Aorta (tissue), 5 donors: ENCODE results near the gene TXNL4A. TPM values are rescaled to one million over a fixed set of nuclear protein-coding genes. Genes with fewer than 3 reads are reported as not detected.

Experiments used
- ATAC-seq: fragments of 200-7000 bp; cut with Tn5 transposase; one replicate; pipeline ENCODE4 v1.9.1; 2022; ENCODE audit warnings: moderate library complexity; ENCODE audit not compliant: low FRiP score
- DNase-seq, 2 donors: peaks; one replicate each; pipeline ENCODE4 v3.0.0-alpha.2; 2020
- H3K27ac ChIP-seq, 2 donors: one replicate each; pipeline ENCODE4 v1.5.1; 2013; ENCODE audit warnings: low read length in 2 of 2, mild to moderate bottlenecking in 2 of 2, moderate library complexity in 2 of 2, control low read depth in 1 of 2, inconsistent platforms in 1 of 2, low read depth in 1 of 2
- H3K27me3 ChIP-seq, 2 donors: one replicate each; pipeline ENCODE4 v1.6.1; 2013; ENCODE audit warnings: control low read depth in 1 of 2, low read length in 1 of 2, mild to moderate bottlenecking in 1 of 2, moderate library complexity in 1 of 2; ENCODE audit not compliant: insufficient read depth in 2 of 2, control insufficient read depth in 1 of 2
- H3K36me3 ChIP-seq, 2 donors: one replicate each; pipeline ENCODE4 v1.6.1; 2013; ENCODE audit warnings: control low read depth in 1 of 2, low read length in 1 of 2, mild to moderate bottlenecking in 1 of 2; ENCODE audit not compliant: insufficient read depth in 2 of 2, control insufficient read depth in 1 of 2
- H3K4me1 ChIP-seq, 2 donors: one replicate each; pipeline ENCODE4 v1.6.1; 2013; ENCODE audit warnings: low read length in 2 of 2, control low read depth in 1 of 2, mild to moderate bottlenecking in 1 of 2, moderate library complexity in 1 of 2; ENCODE audit not compliant: insufficient read depth in 2 of 2, control insufficient read depth in 1 of 2
- H3K4me3 ChIP-seq, 2 donors: one replicate each; pipeline ENCODE4 v1.5.1; 2013; ENCODE audit warnings: low read length in 2 of 2, control low read depth in 1 of 2, mild to moderate bottlenecking in 1 of 2
- H3K9me3 ChIP-seq: one replicate; pipeline ENCODE4 v1.6.1; 2013; ENCODE audit warnings: mild to moderate bottlenecking, low read length; ENCODE audit not compliant: control insufficient read depth
- WGBS, 2 donors: extraction: QIAGEN DNeasy Blood & Tissue Kit; methylation state at CpG; one replicate each; pipeline ENCODE4 v1.1.7; 2013; 5-methylcytosine and 5-hydroxymethylcytosine counted together
- intact Hi-C, 2 donors: fragments of 100-400 bp; cut with DNase I; formaldehyde crosslinking; loops; one replicate each; pipeline versions ENCODE4 v1.14.2 to v1.15.0; 2022
- long read RNA-seq, 2 donors: library from polyadenylated mRNA; unstranded; transcript quantifications; one replicate each; pipeline ENCODE4 v2.0.0, GENCODE V29; 2020 to 2021
- polyA plus RNA-seq, 2 donors: library from polyadenylated mRNA; stranded (reverse); fragments of 200-250 nt; gene quantifications; one replicate each; pipeline ENCODE4 v1.2.3, GENCODE V29; 2013
- total RNA-seq, 2 donors: library from RNA; stranded (reverse); fragmentation: NEBNext Ultra II Directional; extraction: Animal tissue kit (Norgen Biotek cat#: 25700); gene quantifications; one replicate each; pipeline ENCODE4 v1.2.1, GENCODE V29; 2021
- donor health status: healthy with polysubstance abuse.
- donor health status: Bipolar disorder and iron deficiency.
- donor health status: DM: no; HTN: no; CAD: no.
- donor health status: DM: no; HTN: no; CAD: no.
- donor health status: DM: yes; HTN: yes; CAD: no.

Gene TXNL4A, protein sequence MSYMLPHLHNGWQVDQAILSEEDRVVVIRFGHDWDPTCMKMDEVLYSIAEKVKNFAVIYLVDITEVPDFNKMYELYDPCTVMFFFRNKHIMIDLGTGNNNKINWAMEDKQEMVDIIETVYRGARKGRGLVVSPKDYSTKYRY
- total RNA-seq (10 to 100 TPM; 71.7 to 72.0 TPM), polyA plus RNA-seq (100 to 1,000 TPM in 1 of 2 donors, 10 to 100 TPM in 1; 69.5 to 109 TPM)
- long read RNA-seq, donor 1, partial matches to known transcripts: 0 of 12 reads
- long read RNA-seq, donor 1, other reads (novel, unspliced or antisense): 8 of 12 reads
- long read RNA-seq, donor 2, transcript TXNL4A-201 (3 exons, 3,504 nt): major isoform, 17 of 36 reads
- long read RNA-seq, donor 2, partial matches to known transcripts: 0 of 36 reads
- long read RNA-seq, donor 2, other reads (novel, unspliced or antisense): 14 of 36 reads

DNA sequence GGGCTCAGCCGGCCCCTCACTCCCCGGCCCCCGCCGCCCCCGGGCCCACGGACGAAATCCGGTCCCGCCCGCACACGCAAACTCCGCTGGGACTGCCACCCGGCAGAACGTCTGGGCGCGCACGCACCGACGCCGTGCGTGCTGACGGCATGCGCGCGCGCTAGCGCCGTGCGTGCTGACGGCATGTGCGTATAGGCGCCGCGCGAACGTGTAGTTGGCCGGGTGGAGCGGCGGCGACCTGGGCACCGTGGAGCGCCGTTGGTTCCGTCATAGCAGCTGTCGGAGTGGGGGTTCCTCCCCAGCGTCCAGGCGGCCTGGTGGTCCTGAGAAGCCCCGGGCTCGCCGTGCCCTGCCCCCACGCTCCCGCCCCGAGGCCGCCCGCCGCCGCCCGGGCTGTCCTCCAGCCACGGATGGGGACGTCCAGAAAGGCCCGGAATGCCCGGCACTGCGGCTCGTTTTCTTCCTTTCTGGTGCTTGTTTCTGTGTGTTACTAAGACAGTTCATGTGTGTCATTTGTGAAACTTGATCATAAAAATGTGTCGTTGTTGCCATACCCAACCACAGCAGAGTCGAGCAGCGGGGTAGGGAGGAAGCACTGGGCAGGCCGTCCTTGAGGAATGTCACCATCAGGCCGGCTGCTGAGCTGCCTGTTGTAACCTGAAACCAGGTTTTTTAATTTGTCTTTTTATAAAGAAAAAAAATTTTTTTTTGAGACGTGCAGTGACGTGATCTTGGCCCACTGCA lies at the start of gene TXNL4A:
Gene TXNL4A (minus strand): TSS at position 113 of the 744 bp plus-strand sequence. CDS start 171 bp downstream, outside the sequence.
- no peaks in the 10 kb centered on the region for H3K27me3 ChIP-seq
- 0 to 1% methylated on average over 67 to 71 of the region's 71 CpGs for WGBS, 2 donors
- ATAC-seq (peak; percentile 98), DNase-seq (peak; percentile 93 to 94)
- peak within 1 kb of the TSS; percentile 46 to 87 for H3K27ac ChIP-seq
- H3K4me1 ChIP-seq: no peaks in the 10 kb centered on the region
- intact Hi-C loops: loop anchor here (1.0 to 10.0 kb wide), 6 partner anchors 22 to 119 kb away; partner anchors contain the start of genes ADNP2 (in 2 of the 2), RBFA (in 2 of the 2) and SLC66A2 (in 1 of the 2)
- H3K9me3 ChIP-seq: no peaks in the 10 kb centered on the region
- H3K36me3 ChIP-seq: no peaks in the 10 kb centered on the region
- peak within 1 kb of the TSS; percentile 61 to 69 for H3K4me3 ChIP-seq

DNA sequence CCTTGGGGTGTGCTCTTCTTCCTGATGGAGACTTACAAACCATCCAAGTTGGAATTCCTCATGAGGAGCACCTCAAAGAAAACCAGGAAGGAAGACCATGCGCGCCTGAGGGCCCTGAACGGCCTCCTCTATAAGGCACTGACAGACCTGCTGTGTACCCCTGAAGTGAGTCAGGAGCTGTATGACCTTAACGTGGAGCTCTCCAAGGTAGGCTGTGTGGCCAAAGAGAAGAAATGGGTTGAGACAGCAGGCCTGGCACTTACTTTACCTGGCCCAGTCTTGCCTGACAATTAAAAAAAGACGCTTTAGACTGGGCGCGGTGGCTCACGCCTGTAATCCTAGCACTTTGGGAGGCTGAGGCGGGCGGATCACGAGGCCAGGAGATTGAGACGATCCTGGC lies 48.9 kb upstream of the TXNL4A start:
- Histone ChIP-seq H3K36me3 (no peaks in the 10 kb centered on the region), H3K27ac (no peak overlapping the region), H3K4me3 (no peak overlapping the region), H3K4me1 (no peaks in the 10 kb centered on the region), H3K9me3 (no peaks in the 10 kb centered on the region), H3K27me3 (no peaks in the 10 kb centered on the region)
- WGBS, 2 donors: 96% methylated on average over 12 of the region's 12 CpGs
- DNase-seq (no peak), ATAC-seq (no peak)
- intact Hi-C loops: loop anchor here (5.0 to 10.0 kb wide), 2 partner anchors 65 to 362 kb away; partner anchors contain the start of gene CTDP1 (in 1 of the 2)

DNA sequence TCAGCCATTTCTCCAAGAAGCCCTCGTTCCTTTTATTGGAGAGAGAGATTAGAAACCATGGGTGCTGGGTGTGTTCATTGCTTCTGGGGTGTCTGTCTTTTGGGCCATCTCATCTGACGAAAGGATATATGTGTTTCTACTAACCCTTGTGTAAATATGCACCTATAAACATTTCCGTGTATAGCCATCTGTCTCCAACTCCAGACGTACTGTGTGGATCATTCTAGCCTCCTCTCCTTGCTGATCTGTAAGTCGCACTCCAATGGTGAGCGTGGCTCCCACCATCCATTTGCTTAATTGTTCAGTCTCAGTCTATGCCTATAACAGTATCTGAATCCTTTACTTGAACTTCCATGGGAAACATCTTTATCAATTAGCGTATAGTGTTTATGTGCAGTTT lies 47.6 kb upstream of the TXNL4A start:
- ATAC-seq (no peak), DNase-seq (no peak)
- no peak overlapping the region for H3K4me3 ChIP-seq
- H3K9me3 ChIP-seq: no peaks in the 10 kb centered on the region
- no peak overlapping the region for H3K27ac ChIP-seq
- no peaks in the 10 kb centered on the region for H3K36me3 ChIP-seq
- no peaks in the 10 kb centered on the region for H3K27me3 ChIP-seq
- 91 to 92% methylated on average over 7 of the region's 7 CpGs for WGBS, 2 donors
- H3K4me1 ChIP-seq: no peaks in the 10 kb centered on the region
- intact Hi-C loops: loop anchor here (5.0 to 10.0 kb wide), 2 partner anchors 66 to 361 kb away; partner anchors contain the start of gene CTDP1 (in 1 of the 2)

DNA sequence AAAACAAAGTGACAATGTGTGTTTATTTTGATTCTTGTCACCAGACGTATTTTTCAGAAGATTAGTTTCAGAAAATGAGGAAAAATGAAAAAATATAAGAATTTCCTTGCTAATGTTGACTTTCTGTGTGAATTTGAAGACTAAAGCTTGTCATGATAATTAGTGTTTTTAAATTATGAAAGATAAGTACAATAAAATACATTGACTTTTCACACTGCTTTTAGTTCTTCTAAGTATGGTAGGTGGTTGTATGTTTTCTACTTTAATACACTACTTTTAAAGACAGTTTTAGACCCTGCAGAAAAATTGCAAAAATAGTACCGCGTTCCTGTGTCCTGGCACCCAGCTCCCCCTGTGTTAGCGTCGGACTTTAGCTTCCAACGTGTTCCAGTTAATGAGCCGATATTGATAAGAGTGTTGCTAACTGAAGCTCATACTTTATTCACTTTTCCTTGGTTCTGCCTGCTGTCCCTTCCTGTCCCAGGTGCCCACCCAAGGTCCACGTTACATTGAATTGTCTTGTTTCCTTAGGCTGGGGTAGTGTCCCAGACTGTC lies 46.6 kb upstream of the TXNL4A start:
- Histone ChIP-seq H3K36me3 (no peaks in the 10 kb centered on the region), H3K4me1 (no peaks in the 10 kb centered on the region), H3K27ac (peak overlapping the region in 1 of 2 donors; percentile 34), H3K9me3 (no peaks in the 10 kb centered on the region), H3K4me3 (peak overlapping the region; percentile 83 to 94), H3K27me3 (no peaks in the 10 kb centered on the region)
- 5 to 7% methylated on average over 8 of the region's 8 CpGs for WGBS, 2 donors
- DNase-seq (no peak), ATAC-seq (no peak)
- intact Hi-C loops: loop anchor here (1.0 to 10.0 kb wide), 8 partner anchors 25 to 643 kb away; partner anchors contain the start of genes TXNL4A (in 2 of the 2), CTDP1 (in 1 of the 2) and SLC66A2 (in 1 of the 2)

DNA sequence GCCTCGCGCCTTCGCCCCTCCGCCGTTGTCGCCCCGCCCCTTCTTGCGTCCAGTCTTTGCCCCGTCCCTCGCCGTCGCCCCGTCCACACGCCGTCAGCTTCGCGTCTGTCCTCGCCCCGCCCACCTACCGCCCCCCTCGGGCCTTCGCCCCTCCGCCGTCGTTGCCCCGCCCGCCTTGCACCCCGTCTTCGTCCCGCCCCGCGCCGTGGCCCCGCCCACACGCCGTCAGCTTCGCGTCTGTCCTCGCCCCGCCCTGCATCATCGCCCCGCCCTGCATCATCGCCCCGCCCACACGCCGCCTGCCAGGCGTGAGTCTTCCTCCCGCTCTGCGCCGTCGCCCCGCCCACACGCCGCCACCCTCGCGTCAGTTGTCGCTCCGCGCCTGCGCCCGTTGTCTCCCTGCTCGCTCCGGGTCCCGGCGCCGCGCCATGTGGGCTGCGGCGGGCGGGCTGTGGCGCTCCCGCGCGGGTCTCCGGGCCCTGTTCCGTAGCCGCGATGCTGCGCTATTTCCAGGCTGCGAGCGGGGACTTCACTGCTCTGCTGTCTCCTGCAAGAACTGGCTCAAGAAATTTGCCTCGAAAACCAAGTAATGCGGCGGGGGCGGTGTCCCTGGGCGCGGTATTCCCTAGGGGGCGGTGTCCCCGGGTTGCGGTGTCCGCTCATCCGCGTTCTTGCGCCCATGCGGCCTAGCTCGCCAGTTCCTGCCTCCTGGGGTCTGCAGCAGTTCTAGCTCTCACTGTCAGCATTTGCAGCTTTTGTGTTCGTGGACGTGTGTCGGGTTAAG lies 45.9 kb upstream of the TXNL4A start, which contains the start of gene RBFA:
Gene RBFA (plus strand): TSS at position 367 of the 784 bp plus-strand sequence. CDS start 62 bp downstream, at position 429.
- peak within 1 kb of the TSS; percentile 83 to 94 for H3K4me3 ChIP-seq
- peak; percentile 98 for ATAC-seq
- peak; percentile 100 for DNase-seq
- no peaks in the 10 kb centered on the region for H3K27me3 ChIP-seq
- H3K27ac ChIP-seq: peak within 1 kb of the TSS in 1 of 2 donors; percentile 34
- no peaks in the 10 kb centered on the region for H3K9me3 ChIP-seq
- no peaks in the 10 kb centered on the region for H3K36me3 ChIP-seq
- 0 to 1% methylated on average over 98 to 99 of the region's 99 CpGs for WGBS, 2 donors
- no peaks in the 10 kb centered on the region for H3K4me1 ChIP-seq
- intact Hi-C loops: loop anchor here (1.0 to 10.0 kb wide), 7 partner anchors 24 to 642 kb away; partner anchors contain the start of genes TXNL4A (in 2 of the 2), CTDP1 (in 1 of the 2) and SLC66A2 (in 1 of the 2)

DNA sequence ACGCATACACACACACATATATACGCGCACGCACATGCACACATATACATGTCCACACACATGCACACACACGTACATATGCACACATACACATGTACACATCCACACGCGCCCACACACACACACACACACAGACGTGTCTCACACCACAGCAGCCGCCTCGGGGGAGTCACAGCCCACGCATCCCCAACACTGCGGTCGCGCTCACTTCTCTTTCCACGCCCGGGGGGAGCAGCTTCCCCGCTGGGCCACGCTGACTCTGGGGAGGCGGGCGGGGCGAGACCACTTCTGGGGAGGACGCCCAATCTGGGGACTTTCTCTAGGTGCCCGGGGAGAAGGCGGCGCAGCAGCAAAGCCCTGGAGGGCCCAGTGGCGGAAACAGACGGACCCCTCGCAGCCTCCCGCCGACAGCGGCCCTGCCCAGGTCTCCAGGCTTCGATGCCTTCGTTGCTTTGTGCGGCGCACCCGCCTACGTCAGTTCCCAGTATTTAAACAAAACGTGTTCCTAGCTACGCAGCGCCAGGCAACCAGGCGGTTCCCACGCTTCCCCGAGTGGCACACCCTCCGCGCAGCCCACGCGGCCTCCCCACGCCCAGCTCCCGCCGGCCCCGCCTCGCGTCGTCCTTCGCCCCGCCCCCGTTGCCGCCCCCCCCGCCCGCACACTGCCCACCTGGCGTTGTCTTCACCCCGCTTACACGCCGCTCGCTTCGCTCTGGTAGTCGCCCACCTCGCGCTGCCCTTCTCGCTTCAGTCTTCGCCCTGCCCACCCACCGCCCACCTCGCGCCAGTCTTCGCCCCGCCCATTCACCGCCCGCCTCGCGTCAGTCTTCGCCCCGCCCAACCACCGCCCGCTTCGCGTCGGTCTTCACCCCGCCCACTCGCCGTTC lies 45.1 kb upstream of the TXNL4A start:
- WGBS, 2 donors: 2 to 4% methylated on average over 81 to 90 of the region's 90 CpGs
- no peaks in the 10 kb centered on the region for H3K9me3 ChIP-seq
- peak overlapping the region; percentile 33 to 35 for H3K4me3 ChIP-seq
- no peaks in the 10 kb centered on the region for H3K4me1 ChIP-seq
- H3K36me3 ChIP-seq: no peaks in the 10 kb centered on the region
- intact Hi-C loops: loop anchor here (1.0 to 10.0 kb wide), 7 partner anchors 23 to 641 kb away; partner anchors contain the start of genes TXNL4A (in 2 of the 2), CTDP1 (in 1 of the 2) and SLC66A2 (in 1 of the 2)
- DNase-seq: no peak
- peak overlapping the region in 1 of 2 donors; percentile 4 for H3K27ac ChIP-seq
- H3K27me3 ChIP-seq: no peaks in the 10 kb centered on the region
- peak; percentile 91 for ATAC-seq

DNA sequence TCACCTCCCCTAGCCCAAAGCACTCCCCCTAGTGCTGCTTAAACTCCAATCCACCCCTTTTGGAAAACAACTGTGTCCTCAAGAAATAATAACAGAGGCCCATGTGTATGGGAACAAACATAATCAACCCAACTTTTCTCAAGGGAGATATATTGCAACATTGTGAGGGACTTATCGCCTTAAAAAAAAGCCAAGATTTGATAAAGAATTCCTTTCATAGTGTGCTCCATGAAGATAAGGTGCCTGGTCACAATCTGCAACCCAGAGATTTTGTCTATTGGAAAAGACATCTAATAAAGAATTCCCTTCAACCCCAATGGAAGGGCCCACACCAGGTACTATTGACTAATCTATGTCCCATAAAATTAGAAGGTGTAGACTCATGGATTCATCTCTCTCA lies 41.3 kb upstream of the TXNL4A start:
- Histone ChIP-seq H3K4me3 (no peak overlapping the region), H3K27me3 (no peaks in the 10 kb centered on the region), H3K27ac (no peak overlapping the region), H3K4me1 (no peaks in the 10 kb centered on the region), H3K36me3 (peaks cover 0 to 2% of the 10 kb centered on the region in 2 donors), H3K9me3 (peaks cover under 1% of the 10 kb centered on the region)
- ATAC-seq (no peak), DNase-seq (no peak)
- WGBS, 2 donors: 99 to 100% methylated on average over 1 of the region's 1 CpG
- intact Hi-C loops: loop anchor here (5.0 to 10.0 kb wide), 4 partner anchors 42 to 637 kb away; partner anchors contain the start of genes CTDP1 (in 1 of the 2), SLC66A2 (in 1 of the 2) and TXNL4A (in 1 of the 2)
